ENCODE data around the gene AFF2.

GRCh38 chrX:148909758-148910157 is 409.3 kb downstream of the AFF2 start:
- TF ChIP-seq POLR2AphosphoS5 (IDR thresholded peaks at IDR 0.05; ENCODE audit: insufficient read depth in 1 of 2, low read depth in 1 of 2) (no peak), CTCF (IDR thresholded peaks at IDR 0.05) (no peak), POLR2A (IDR thresholded peaks at IDR 0.05) (no peak)
